GM21367 (cell line): Measurements from ENCODE around the gene STARD3.
"Not testable (repeated sequence)": the region's sequence is repeated elsewhere in the genome, so short reads cannot be mapped to it uniquely, and the experiment has no call there.

Experiments used
- ATAC-seq: cut with Tn5 transposase; IDR thresholded peaks from one replicate; pipeline ENCODE4 v1.9.1; 2021; ENCODE audit not compliant: unreplicated experiment

STARD3 gene

GRCh38 chr17:39687101-39687545 is 50.2 kb downstream of the STARD3 start:
- ATAC-seq: no peak

- peak; percentile 66 for ATAC-seq
Measured at GRCh38 chr17:39687546-39688474, 50.9 kb downstream of the STARD3 start, which contains the start of gene PGAP3. TSS of gene PGAP3 (minus strand) at chr17:39688057. CDS start at chr17:39688014, 43 bp downstream.

GRCh38 chr17:39688475-39688835 is 51.5 kb downstream of the STARD3 start:
- no peak for ATAC-seq

- no peak for ATAC-seq
Measured at GRCh38 chr17:39688945-39689344, 52.0 kb downstream of the STARD3 start.

GRCh38 chr17:39694593-39694992 is 57.6 kb downstream of the STARD3 start:
- ATAC-seq: no peak

- no peak for ATAC-seq
Measured at GRCh38 chr17:39695089-39695474, 58.1 kb downstream of the STARD3 start.

- no peak for ATAC-seq
Measured at GRCh38 chr17:39696731-39697130, 59.8 kb downstream of the STARD3 start.

- ATAC-seq: no peak
Measured at GRCh38 chr17:39697961-39698360, 61.0 kb downstream of the STARD3 start.

- not testable (repeated sequence) for ATAC-seq
Measured at GRCh38 chr17:39699157-39699817, 62.3 kb downstream of the STARD3 start.

- ATAC-seq: no peak
Measured at GRCh38 chr17:39699818-39700147, 62.8 kb downstream of the STARD3 start, which contains the start of gene ERBB2. TSS of gene ERBB2 (plus strand) at chr17:39700064. CDS start at chr17:39700239, 175 bp downstream.

GRCh38 chr17:39700148-39700987 is 63.4 kb downstream of the STARD3 start:
- no peak for ATAC-seq

GRCh38 chr17:39701012-39701783 is 64.3 kb downstream of the STARD3 start:
- no peak for ATAC-seq

GRCh38 chr17:39701784-39702422 is 65.0 kb downstream of the STARD3 start:
- no peak for ATAC-seq

- no peak for ATAC-seq
Measured at GRCh38 chr17:39702901-39703893, 66.3 kb downstream of the STARD3 start.

GRCh38 chr17:39703913-39704312 is 67.0 kb downstream of the STARD3 start:
- no peak for ATAC-seq

- no peak for ATAC-seq
Measured at GRCh38 chr17:39704821-39705551, 68.0 kb downstream of the STARD3 start.

- no peak for ATAC-seq
Measured at GRCh38 chr17:39705786-39706348, 68.9 kb downstream of the STARD3 start.

- no peak for ATAC-seq
Measured at GRCh38 chr17:39706383-39706782, 69.4 kb downstream of the STARD3 start.
